ENCODE data around the gene URAD.

The URAD gene

GRCh38 chr13:27971236-27971645, 17.3 kb downstream of the URAD start:
- no peak for TF ChIP-seq CTCF (IDR thresholded peaks at IDR 0.05; ENCODE audit: low read depth, low read length)
- DNase-seq: no peak
- H3K4me3 ChIP-seq (ENCODE audit: low read depth, low read length): no peak overlapping the region
- H3K36me3 ChIP-seq: no peaks in the 10 kb centered on the region
- peaks cover 35% of the 10 kb centered on the region for H3K9me3 ChIP-seq (ENCODE audit: severe bottlenecking)
- peaks cover 100% of the 10 kb centered on the region for H3K27me3 ChIP-seq (ENCODE audit: insufficient read depth, low read depth, severe bottlenecking)
- no peak overlapping the region for H3K27ac ChIP-seq

- no peak for TF ChIP-seq CTCF (IDR thresholded peaks at IDR 0.05; ENCODE audit: low read depth, low read length)
Measured at GRCh38 chr13:27970382-27971235, 17.9 kb downstream of the URAD start.

GRCh38 chr13:27969866-27970229, 18.6 kb downstream of the URAD start:
- peaks cover 41% of the 10 kb centered on the region for H3K9me3 ChIP-seq (ENCODE audit: severe bottlenecking)
- no peak overlapping the region for H3K4me3 ChIP-seq (ENCODE audit: low read depth, low read length)
- H3K36me3 ChIP-seq: no peaks in the 10 kb centered on the region
- DNase-seq: no peak
- H3K27me3 ChIP-seq (ENCODE audit: insufficient read depth, low read depth, severe bottlenecking): peaks cover 100% of the 10 kb centered on the region
- no peak for TF ChIP-seq CTCF (IDR thresholded peaks at IDR 0.05; ENCODE audit: low read depth, low read length)
- no peak overlapping the region for H3K27ac ChIP-seq

More at GRCh38 chr13:27970382-27971235, 17.9 kb downstream of the URAD start:
- Histone ChIP-seq H3K27ac (no peak overlapping the region), H3K27me3 (ENCODE audit: insufficient read depth, low read depth, severe bottlenecking) (peaks cover 100% of the 10 kb centered on the region), H3K36me3 (no peaks in the 10 kb centered on the region), H3K9me3 (ENCODE audit: severe bottlenecking) (peaks cover 41% of the 10 kb centered on the region), H3K4me3 (ENCODE audit: low read depth, low read length) (no peak overlapping the region)
- no peak for DNase-seq

GRCh38 chr13:27969082-27969865, 19.2 kb downstream of the URAD start, which contains the start of gene CDX2:
Gene CDX2 (minus strand): TSS chr13:27969315. CDS start chr13:27969006, 309 bp downstream.
- H3K27ac ChIP-seq: no peak within 1 kb of the TSS
- TF ChIP-seq CTCF (IDR thresholded peaks at IDR 0.05; ENCODE audit: low read depth, low read length): no peak
- peaks cover 100% of the 10 kb centered on the region for H3K27me3 ChIP-seq (ENCODE audit: insufficient read depth, low read depth, severe bottlenecking)
- H3K36me3 ChIP-seq: no peaks in the 10 kb centered on the region
- peak within 1 kb of the TSS; percentile 3; the same call in 1 of the 2 replicates for H3K4me3 ChIP-seq (ENCODE audit: low read depth, low read length)
- DNase-seq: no peak
- peaks cover 44% of the 10 kb centered on the region for H3K9me3 ChIP-seq (ENCODE audit: severe bottlenecking)

- no peaks in the 10 kb centered on the region for H3K36me3 ChIP-seq
- no peak for DNase-seq
- H3K9me3 ChIP-seq (ENCODE audit: severe bottlenecking): peaks cover 44% of the 10 kb centered on the region
- H3K27ac ChIP-seq: no peak overlapping the region
- no peak for TF ChIP-seq CTCF (IDR thresholded peaks at IDR 0.05; ENCODE audit: low read depth, low read length)
- peak overlapping the region; percentile 3; the same call in 1 of the 2 replicates for H3K4me3 ChIP-seq (ENCODE audit: low read depth, low read length)
- peaks cover 100% of the 10 kb centered on the region for H3K27me3 ChIP-seq (ENCODE audit: insufficient read depth, low read depth, severe bottlenecking)
Measured at GRCh38 chr13:27968316-27969081, 20.0 kb downstream of the URAD start.
